ENCODE measurements around the gene HACD2.

DNA sequence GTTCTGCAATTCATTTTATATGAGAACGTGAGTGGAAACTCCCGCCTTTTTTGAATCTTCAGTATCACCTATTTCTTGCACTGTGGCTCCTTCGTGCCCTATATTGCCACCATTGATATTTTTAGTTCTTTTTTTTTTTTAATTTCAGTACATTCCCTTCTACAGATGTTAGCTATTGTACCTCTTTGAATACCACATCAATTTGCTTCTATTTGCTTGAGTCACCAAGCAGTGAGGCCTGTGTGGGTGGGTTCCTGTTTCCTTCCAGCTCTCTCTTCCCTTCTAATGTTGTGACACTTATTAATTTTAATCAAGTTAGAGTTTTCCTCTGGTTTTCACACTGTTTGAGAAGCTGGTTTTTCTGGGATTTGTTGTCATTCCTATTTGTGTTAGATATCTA is 8.7 kb downstream of the HACD2 start:
- TF ChIP-seq EZH2phosphoT487 (IDR thresholded peaks at IDR 0.05; ENCODE audit: borderline replicate concordance, low read depth) (no peak), JUND (IDR thresholded peaks at IDR 0.05) (no peak), CTCF (IDR thresholded peaks at IDR 0.05) (no peak), YY1 (IDR thresholded peaks at IDR 0.05; ENCODE audit: low read depth) (no peak)

All from SK-N-SH (cell line).